HG02678 (cell line): ENCODE results near the gene ST6GAL1.
"Not testable (repeated sequence)": the region's sequence is repeated elsewhere in the genome, so short reads cannot be mapped to it uniquely, and the experiment has no call there.

Source experiments
- ATAC-seq: cut with Tn5 transposase; IDR thresholded peaks from one replicate; pipeline ENCODE4 v1.9.1; 2021; ENCODE audit warnings: mild to moderate bottlenecking, moderate library complexity; ENCODE audit not compliant: unreplicated experiment

The ST6GAL1 gene

GRCh38 chr3:187042346-187042745 is 112.0 kb downstream of the ST6GAL1 start:
- no peak for ATAC-seq

GRCh38 chr3:187042874-187043458 is 112.6 kb downstream of the ST6GAL1 start:
- ATAC-seq = no peak

GRCh38 chr3:187044206-187044605 is 113.9 kb downstream of the ST6GAL1 start:
- ATAC-seq = peak; percentile 70

- no peak for ATAC-seq
Measured at GRCh38 chr3:187044867-187045552, 114.7 kb downstream of the ST6GAL1 start.

- ATAC-seq = no peak
Measured at GRCh38 chr3:187046033-187046432, 115.7 kb downstream of the ST6GAL1 start.

- ATAC-seq = no peak
Measured at GRCh38 chr3:187049462-187050101, 119.3 kb downstream of the ST6GAL1 start.

- ATAC-seq = no peak
Measured at GRCh38 chr3:187051066-187051465, 120.7 kb downstream of the ST6GAL1 start.

GRCh38 chr3:187051724-187052366 is 121.5 kb downstream of the ST6GAL1 start:
- ATAC-seq = no peak

- ATAC-seq = not testable (repeated sequence)
Measured at GRCh38 chr3:187052427-187052826, 122.1 kb downstream of the ST6GAL1 start.

GRCh38 chr3:187054433-187054832 is 124.1 kb downstream of the ST6GAL1 start:
- ATAC-seq = not testable (repeated sequence)

- ATAC-seq = not testable (repeated sequence)
Measured at GRCh38 chr3:187057803-187058202, 127.5 kb downstream of the ST6GAL1 start.

GRCh38 chr3:187061748-187062147 is 131.4 kb downstream of the ST6GAL1 start:
- ATAC-seq = no peak

- ATAC-seq = no peak
Measured at GRCh38 chr3:187062526-187063177, 132.3 kb downstream of the ST6GAL1 start.

- ATAC-seq = no peak
Measured at GRCh38 chr3:187063286-187064121, 133.2 kb downstream of the ST6GAL1 start.

GRCh38 chr3:187064210-187065115 is 134.1 kb downstream of the ST6GAL1 start:
- ATAC-seq = peak; percentile 1

GRCh38 chr3:187066228-187066995 is 136.1 kb downstream of the ST6GAL1 start:
- ATAC-seq = peak; percentile 29

GRCh38 chr3:187068787-187069186 is 138.5 kb downstream of the ST6GAL1 start:
- no peak for ATAC-seq

- no peak for ATAC-seq
Measured at GRCh38 chr3:187069857-187070516, 139.7 kb downstream of the ST6GAL1 start.
